BJ (cell line): ENCODE measurements around the gene OR8B3. TPM values are rescaled to one million over a fixed set of nuclear protein-coding genes. Genes with fewer than 3 reads are reported as not detected.

ENCODE experiments used
- CTCF ChIA-PET: fragments of 350-600 bp; formaldehyde crosslinking; extraction: SDS; loops from one replicate; lab custom pipeline; 2021; ENCODE audit warnings: antibody characterized with exemption, inconsistent platforms; lab: Yijun Ruan, JAX
- POLR2A ChIA-PET: fragments of 300-600 bp; sonication (Branson Sonifier 250); formaldehyde crosslinking; extraction: SDS; loops from one replicate; lab custom pipeline; 2021; ENCODE audit warnings: antibody characterized with exemption; lab: Charles Lee
- DNase-seq: peaks from one replicate; pipeline ENCODE4 v3.0.0-alpha.2; 2011; ENCODE audit warnings: low read depth
- H3K27me3 ChIP-seq: 2 replicates; pipeline ENCODE4 v1.6.0; 2011; ENCODE audit warnings: low read length; ENCODE audit not compliant: control insufficient read depth, insufficient read depth
- H3K36me3 ChIP-seq: 2 replicates; pipeline ENCODE4 v1.5.1; 2011; ENCODE audit warnings: low read length; ENCODE audit not compliant: control insufficient read depth, insufficient read depth
- H3K4me3 ChIP-seq: 2 replicates; pipeline ENCODE4 v1.5.1; 2011; ENCODE audit warnings: low read depth, mild to moderate bottlenecking, control low read depth, low read length
- polyA minus RNA-seq: library from RNA; depleted of rRNA, polyadenylated mRNA; stranded (reverse); fragments of >200 nt; gene quantifications from 2 replicates; pipeline ENCODE4 v1.2.3, GENCODE V29; 2011; rRNA and poly(A)+ RNA removed
- polyA plus RNA-seq: library from polyadenylated mRNA; depleted of rRNA; stranded (reverse); fragments of >200 nt; gene quantifications from 2 replicates; pipeline ENCODE4 v1.2.3, GENCODE V29; 2011; rRNA removed
- TF ChIP-seq, protein P1 (sequence below): IDR thresholded peaks from 2 replicates; pipeline ENCODE4 v1.5.1; 2011; ENCODE audit warnings: low read depth, mild to moderate bottlenecking, control low read depth, inconsistent platforms, low read length, moderate library complexity; ENCODE audit not compliant: insufficient read depth

Gene OR8B3, protein sequence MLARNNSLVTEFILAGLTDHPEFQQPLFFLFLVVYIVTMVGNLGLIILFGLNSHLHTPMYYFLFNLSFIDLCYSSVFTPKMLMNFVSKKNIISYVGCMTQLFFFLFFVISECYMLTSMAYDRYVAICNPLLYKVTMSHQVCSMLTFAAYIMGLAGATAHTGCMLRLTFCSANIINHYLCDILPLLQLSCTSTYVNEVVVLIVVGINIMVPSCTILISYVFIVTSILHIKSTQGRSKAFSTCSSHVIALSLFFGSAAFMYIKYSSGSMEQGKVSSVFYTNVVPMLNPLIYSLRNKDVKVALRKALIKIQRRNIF
- not detected in 2 replicates for polyA plus RNA-seq
- not detected in 2 replicates for polyA minus RNA-seq

DNA sequence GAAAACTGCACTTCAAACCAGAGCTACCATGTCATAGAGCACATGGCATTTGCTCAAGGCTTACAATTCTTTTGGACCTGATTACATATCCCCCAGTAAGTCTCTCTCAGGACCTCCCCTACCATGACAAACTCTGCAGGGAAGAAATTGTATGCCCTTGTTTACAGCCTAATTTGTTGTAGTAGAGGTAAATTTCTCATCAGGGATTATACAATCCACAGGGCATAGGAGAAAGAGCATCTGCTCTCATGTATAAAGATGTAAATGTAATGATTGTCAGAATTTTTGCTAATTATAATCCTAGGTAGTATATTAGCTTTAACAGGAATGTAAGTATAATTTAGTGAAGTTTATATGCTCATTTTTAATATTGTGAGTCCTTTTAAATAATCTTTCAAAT lies at the start of gene OR8B3:
OR8B3 (minus strand) TSS at position 101 of the 400 bp plus-strand sequence. CDS start 1,673 bp downstream, outside the sequence.
- POLR2A ChIA-PET = no interaction called here
- DNase-seq = no peak
- Histone ChIP-seq H3K27me3 (no peaks in the 10 kb centered on the region), H3K36me3 (no peaks in the 10 kb centered on the region), H3K4me3 (no peak within 1 kb of the TSS)
- CTCF ChIA-PET = no interaction called here
- TF ChIP-seq, protein P1, sequence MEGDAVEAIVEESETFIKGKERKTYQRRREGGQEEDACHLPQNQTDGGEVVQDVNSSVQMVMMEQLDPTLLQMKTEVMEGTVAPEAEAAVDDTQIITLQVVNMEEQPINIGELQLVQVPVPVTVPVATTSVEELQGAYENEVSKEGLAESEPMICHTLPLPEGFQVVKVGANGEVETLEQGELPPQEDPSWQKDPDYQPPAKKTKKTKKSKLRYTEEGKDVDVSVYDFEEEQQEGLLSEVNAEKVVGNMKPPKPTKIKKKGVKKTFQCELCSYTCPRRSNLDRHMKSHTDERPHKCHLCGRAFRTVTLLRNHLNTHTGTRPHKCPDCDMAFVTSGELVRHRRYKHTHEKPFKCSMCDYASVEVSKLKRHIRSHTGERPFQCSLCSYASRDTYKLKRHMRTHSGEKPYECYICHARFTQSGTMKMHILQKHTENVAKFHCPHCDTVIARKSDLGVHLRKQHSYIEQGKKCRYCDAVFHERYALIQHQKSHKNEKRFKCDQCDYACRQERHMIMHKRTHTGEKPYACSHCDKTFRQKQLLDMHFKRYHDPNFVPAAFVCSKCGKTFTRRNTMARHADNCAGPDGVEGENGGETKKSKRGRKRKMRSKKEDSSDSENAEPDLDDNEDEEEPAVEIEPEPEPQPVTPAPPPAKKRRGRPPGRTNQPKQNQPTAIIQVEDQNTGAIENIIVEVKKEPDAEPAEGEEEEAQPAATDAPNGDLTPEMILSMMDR = no peak

DNA sequence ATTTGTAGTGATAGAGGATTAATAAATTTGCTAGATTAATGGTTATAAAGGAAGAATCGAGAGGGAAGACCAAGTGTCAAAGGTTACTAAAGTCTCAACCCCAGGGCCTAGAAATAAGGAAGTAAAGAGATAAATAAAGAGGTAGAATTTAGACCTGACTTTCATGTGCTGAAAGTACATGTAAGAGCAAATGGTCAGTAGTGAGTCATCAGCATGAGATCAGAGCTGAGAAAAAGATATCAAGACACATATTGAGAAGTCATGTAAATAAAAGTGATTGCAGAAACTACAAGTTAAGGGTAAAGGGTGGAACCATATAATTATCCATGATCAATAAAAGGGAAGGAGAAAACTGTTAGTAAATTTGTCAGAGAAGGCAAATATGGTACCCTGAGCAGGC lies 48.1 kb upstream of the OR8B3 start:
- no peak for DNase-seq
- ChIA-PET CTCF (interaction anchor here (0.9 kb wide), 1 partner anchor 29 kb away, joined by 3 read pairs; no protein-coding TSS in a partner anchor), POLR2A (no interaction called here)
- Histone ChIP-seq H3K36me3 (no peaks in the 10 kb centered on the region), H3K4me3 (no peak overlapping the region), H3K27me3 (no peaks in the 10 kb centered on the region)
- TF ChIP-seq, protein P1 = no peak

DNA sequence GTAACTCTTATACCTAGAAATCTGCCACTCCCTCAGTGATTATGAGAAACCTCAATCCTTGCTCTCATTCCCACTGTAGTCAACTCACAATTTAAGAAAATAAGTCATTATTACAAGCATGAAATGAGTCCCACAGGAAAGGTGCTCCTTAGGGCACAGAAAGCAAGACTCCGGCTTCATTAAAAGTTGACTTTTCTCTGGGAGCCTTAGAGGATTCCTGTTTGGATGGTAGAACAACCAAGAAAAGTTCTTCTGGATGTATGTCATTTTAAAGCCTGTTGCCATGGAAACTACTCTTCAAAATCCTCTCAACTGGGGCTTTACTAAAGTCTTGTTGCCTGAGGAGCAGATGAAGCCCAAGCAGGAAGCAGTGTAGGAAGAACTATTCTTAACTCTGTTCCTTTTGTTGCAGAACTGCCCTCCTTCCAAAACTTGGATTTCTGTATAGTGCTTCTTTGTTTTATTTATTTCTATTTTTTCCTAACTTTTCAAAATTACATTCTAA lies 46.9 kb upstream of the OR8B3 start, which contains the start of gene OR8B8:
OR8B8 (minus strand) TSS at position 51 of the 505 bp plus-strand sequence. CDS start 4,611 bp downstream, outside the sequence.
- Histone ChIP-seq H3K27me3 (no peaks in the 10 kb centered on the region), H3K36me3 (no peaks in the 10 kb centered on the region), H3K4me3 (no peak within 1 kb of the TSS)
- DNase-seq = no peak
- ChIA-PET CTCF (no interaction called here), POLR2A (no interaction called here)
- TF ChIP-seq, protein P1 = no peak

DNA sequence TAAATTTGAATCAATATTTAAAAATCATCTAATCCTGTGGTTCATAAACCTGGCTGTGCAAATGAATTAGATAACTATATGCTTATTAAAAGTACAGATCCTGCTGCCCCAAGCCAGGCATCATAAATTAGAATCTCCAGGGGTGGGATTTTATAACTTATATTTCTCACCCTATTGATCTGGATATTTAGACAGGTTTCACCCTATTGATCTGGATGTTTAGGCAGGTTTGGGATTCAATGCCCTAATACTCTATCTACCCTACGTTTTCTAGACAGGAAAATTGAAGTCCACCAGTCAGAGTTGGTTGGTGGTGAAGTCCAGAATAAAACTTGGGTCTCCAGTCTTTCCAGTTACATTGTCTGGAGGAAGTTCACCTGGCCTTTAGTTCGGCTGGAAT lies 44.0 kb upstream of the OR8B3 start:
- no peaks in the 10 kb centered on the region for H3K27me3 ChIP-seq
- ChIA-PET CTCF (no interaction called here), POLR2A (no interaction called here)
- H3K36me3 ChIP-seq = no peaks in the 10 kb centered on the region
- TF ChIP-seq, protein P1 = no peak
- no peak overlapping the region for H3K4me3 ChIP-seq
- no peak for DNase-seq

DNA sequence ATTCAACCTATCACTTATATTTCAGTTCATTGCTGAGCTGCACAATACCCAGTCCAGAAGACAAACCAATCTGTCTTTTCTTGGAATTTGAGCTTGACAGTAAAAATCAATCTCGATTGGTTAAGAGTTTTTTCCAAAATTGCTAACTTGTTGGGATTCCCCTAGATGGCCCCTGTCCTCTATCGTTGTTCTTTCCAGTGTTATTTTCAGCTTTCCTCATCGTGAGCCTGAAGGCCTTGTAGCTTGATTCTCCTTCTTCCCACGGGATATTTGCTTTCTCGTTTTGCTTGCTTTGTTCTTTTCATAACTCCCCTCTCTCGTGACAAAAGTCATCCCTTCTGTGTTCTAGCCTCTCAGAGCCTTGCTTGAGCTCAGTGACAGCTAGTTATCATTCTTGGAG lies 43.6 kb upstream of the OR8B3 start:
- DNase-seq = no peak
- Histone ChIP-seq H3K36me3 (no peaks in the 10 kb centered on the region), H3K4me3 (no peak overlapping the region), H3K27me3 (no peaks in the 10 kb centered on the region)
- TF ChIP-seq, protein P1 = no peak
- POLR2A ChIA-PET = no interaction called here
- CTCF ChIA-PET = no interaction called here
